Urinary bladder (tissue), 4 donors: Measurements from ENCODE around the gene FOXN3. TPM values are rescaled to one million over a fixed set of nuclear protein-coding genes. Genes with fewer than 3 reads are reported as not detected.
A peak's percentile ranks its signal among the peaks of the same experiment; 100 is the strongest.
"Not testable (repeated sequence)": the region's sequence is repeated elsewhere in the genome, so short reads cannot be mapped to it uniquely, and the experiment has no call there.

Experiments used
- DNase-seq: peaks from one replicate; pipeline ENCODE4 v3.0.0-alpha.2; 2015; ENCODE audit errors: extremely low spot score
- H3K27ac ChIP-seq: one replicate; pipeline ENCODE4 v1.5.1; 2013; ENCODE audit warnings: low read depth, mild to moderate bottlenecking, moderate library complexity
- H3K36me3 ChIP-seq: one replicate; pipeline ENCODE4 v1.6.1; 2013; ENCODE audit warnings: mild to moderate bottlenecking, moderate library complexity; ENCODE audit not compliant: insufficient read depth
- H3K4me1 ChIP-seq: one replicate; pipeline ENCODE4 v1.6.1; 2013; ENCODE audit warnings: mild to moderate bottlenecking, moderate library complexity; ENCODE audit not compliant: insufficient read depth
- H3K4me3 ChIP-seq: one replicate; pipeline ENCODE4 v1.5.1; 2013; ENCODE audit warnings: low read depth, low read length
- WGBS: extraction: QIAGEN DNeasy Blood & Tissue Kit; methylation state at CpG from one replicate; pipeline ENCODE4 v1.1.7; 2013; 5-methylcytosine and 5-hydroxymethylcytosine counted together
- polyA plus RNA-seq: library from polyadenylated mRNA; stranded (reverse); fragments of 200-250 nt; gene quantifications from one replicate; pipeline ENCODE4 v1.2.3, GENCODE V29; 2013
- total RNA-seq: library from RNA; depleted of rRNA; stranded (reverse); fragments of >200 nt; gene quantifications from one replicate; pipeline ENCODE4 v1.2.3, GENCODE V29; 2014
- donor health status: healthy with polysubstance abuse.
- donor health status: healthy.

FOXN3 gene
- total and polyA plus RNA-seq, 2 donors: 38.5 to 64.7 TPM

- no peaks in the 10 kb centered on the region for H3K4me1 ChIP-seq
- no peak overlapping the region for H3K27ac ChIP-seq
- H3K36me3 ChIP-seq: no peaks in the 10 kb centered on the region
- no peak for DNase-seq
- H3K4me3 ChIP-seq: no peak overlapping the region
- WGBS: 94% methylated on average over 3 of the region's 3 CpGs
These were observed 207.5 kb downstream of the FOXN3 start for GRCh38 chr14:89209558-89209957.

- no peaks in the 10 kb centered on the region for H3K4me1 ChIP-seq
- no peak overlapping the region for H3K4me3 ChIP-seq
- H3K36me3 ChIP-seq: no peaks in the 10 kb centered on the region
- no peak overlapping the region for H3K27ac ChIP-seq
- 87% methylated on average over 7 of the region's 7 CpGs for WGBS
- no peak for DNase-seq
These were observed 209.1 kb downstream of the FOXN3 start for GRCh38 chr14:89207925-89208328.

GRCh38 chr14:89206389-89207031, 210.5 kb downstream of the FOXN3 start:
- no peak for DNase-seq
- H3K27ac ChIP-seq: no peak overlapping the region
- no peaks in the 10 kb centered on the region for H3K4me1 ChIP-seq
- 79% methylated on average over 17 of the region's 17 CpGs for WGBS
- H3K36me3 ChIP-seq: no peaks in the 10 kb centered on the region
- H3K4me3 ChIP-seq: no peak overlapping the region

- Histone ChIP-seq H3K27ac (no peak overlapping the region), H3K4me3 (no peak overlapping the region), H3K4me1 (no peaks in the 10 kb centered on the region), H3K36me3 (no peaks in the 10 kb centered on the region)
- 96% methylated on average over 18 of the region's 18 CpGs for WGBS
- no peak for DNase-seq
These were observed 211.8 kb downstream of the FOXN3 start for GRCh38 chr14:89205137-89205740.

GRCh38 chr14:89202413-89203190, 214.4 kb downstream of the FOXN3 start:
- Histone ChIP-seq H3K27ac (no peak overlapping the region), H3K4me1 (no peaks in the 10 kb centered on the region), H3K36me3 (no peaks in the 10 kb centered on the region), H3K4me3 (no peak overlapping the region)
- WGBS: 84% methylated on average over 10 of the region's 10 CpGs
- DNase-seq: no peak

- DNase-seq: no peak
- Histone ChIP-seq H3K36me3 (no peaks in the 10 kb centered on the region), H3K4me1 (no peaks in the 10 kb centered on the region), H3K4me3 (no peak overlapping the region), H3K27ac (no peak overlapping the region)
- WGBS: 81% methylated on average over 4 of the region's 4 CpGs
These were observed 215.4 kb downstream of the FOXN3 start for GRCh38 chr14:89201645-89202044.

GRCh38 chr14:89199357-89199756, 217.7 kb downstream of the FOXN3 start:
- H3K4me1 ChIP-seq, H3K36me3 ChIP-seq, H3K27ac ChIP-seq, H3K4me3 ChIP-seq, DNase-seq: not testable (repeated sequence)
- 94% methylated on average over 3 of the region's 3 CpGs for WGBS

GRCh38 chr14:89198544-89199329, 218.3 kb downstream of the FOXN3 start:
- no peak for DNase-seq
- Histone ChIP-seq H3K4me3 (no peak overlapping the region), H3K4me1 (no peaks in the 10 kb centered on the region), H3K36me3 (no peaks in the 10 kb centered on the region), H3K27ac (no peak overlapping the region)
- 83% methylated on average over 12 of the region's 12 CpGs for WGBS

- Histone ChIP-seq H3K27ac (no peak overlapping the region), H3K4me3 (no peak overlapping the region), H3K4me1 (peaks cover 1% of the 10 kb centered on the region), H3K36me3 (no peaks in the 10 kb centered on the region)
- DNase-seq: no peak
- WGBS: 94% methylated on average over 4 of the region's 4 CpGs
These were observed 219.4 kb downstream of the FOXN3 start for GRCh38 chr14:89197623-89198022.

GRCh38 chr14:89196545-89196944, 220.5 kb downstream of the FOXN3 start:
- no peak overlapping the region for H3K4me3 ChIP-seq
- no peak for DNase-seq
- H3K27ac ChIP-seq: no peak overlapping the region
- H3K4me1 ChIP-seq: peaks cover 1% of the 10 kb centered on the region
- no peaks in the 10 kb centered on the region for H3K36me3 ChIP-seq
- WGBS: 98% methylated on average over 3 of the region's 3 CpGs

- no peak for DNase-seq
- peaks cover 1% of the 10 kb centered on the region for H3K4me1 ChIP-seq
- H3K27ac ChIP-seq: no peak overlapping the region
- no peak overlapping the region for H3K4me3 ChIP-seq
- 69% methylated on average over 1 of the region's 1 CpG for WGBS
- H3K36me3 ChIP-seq: no peaks in the 10 kb centered on the region
These were observed 222.7 kb downstream of the FOXN3 start for GRCh38 chr14:89194376-89194775.

- Histone ChIP-seq H3K4me1 (peaks cover 3% of the 10 kb centered on the region), H3K27ac (no peak overlapping the region), H3K36me3 (no peaks in the 10 kb centered on the region), H3K4me3 (no peak overlapping the region)
- DNase-seq: peak; percentile 31
- WGBS: 92% methylated on average over 11 of the region's 11 CpGs
These were observed 226.1 kb downstream of the FOXN3 start for GRCh38 chr14:89190765-89191513.

GRCh38 chr14:89188492-89188891, 228.5 kb downstream of the FOXN3 start:
- Histone ChIP-seq H3K36me3 (no peaks in the 10 kb centered on the region), H3K27ac (no peak overlapping the region), H3K4me1 (peaks cover 3% of the 10 kb centered on the region), H3K4me3 (no peak overlapping the region)
- no peak for DNase-seq
- WGBS: 93% methylated on average over 3 of the region's 3 CpGs
